Fibroblast of peridontal ligament (primary cell): ENCODE measurements around the gene AKR1C1.
"Not testable (repeated sequence)": the region's sequence is repeated elsewhere in the genome, so short reads cannot be mapped to it uniquely, and the experiment has no call there.

Experiments used
- DNase-seq: peaks from one replicate; pipeline ENCODE4 v3.0.0-alpha.2; 2010; ENCODE audit errors: extremely low read depth

The AKR1C1 gene

GRCh38 chr10:4947635-4948596 lies 15.3 kb upstream of the AKR1C1 start:
- peak; percentile 98 for DNase-seq

- not testable (repeated sequence) for DNase-seq
These were observed 11.6 kb upstream of the AKR1C1 start for GRCh38 chr10:4951512-4952162.

- DNase-seq = no peak
These were observed 9.8 kb upstream of the AKR1C1 start for GRCh38 chr10:4953405-4953804.

GRCh38 chr10:4956088-4956487 lies 7.1 kb upstream of the AKR1C1 start:
- DNase-seq = not testable (repeated sequence)

GRCh38 chr10:4956955-4957645 lies 6.1 kb upstream of the AKR1C1 start:
- not testable (repeated sequence) for DNase-seq

- not testable (repeated sequence) for DNase-seq
These were observed 1.7 kb upstream of the AKR1C1 start for GRCh38 chr10:4961558-4961957.

- DNase-seq = not testable (repeated sequence)
These were observed 907 bp upstream of the AKR1C1 start for GRCh38 chr10:4962308-4962707.

- DNase-seq = not testable (repeated sequence)
These were observed 570 bp downstream of the AKR1C1 start for GRCh38 chr10:4963815-4964154.

- not testable (repeated sequence) for DNase-seq
These were observed 2.5 kb downstream of the AKR1C1 start for GRCh38 chr10:4965763-4966162.

GRCh38 chr10:4967189-4967588 lies 4.0 kb downstream of the AKR1C1 start:
- not testable (repeated sequence) for DNase-seq

GRCh38 chr10:4969289-4969688 lies 6.1 kb downstream of the AKR1C1 start:
- DNase-seq = not testable (repeated sequence)

- not testable (repeated sequence) for DNase-seq
These were observed 7.1 kb downstream of the AKR1C1 start for GRCh38 chr10:4970362-4970761.

GRCh38 chr10:4972369-4973142 lies 9.3 kb downstream of the AKR1C1 start:
- not testable (repeated sequence) for DNase-seq

- not testable (repeated sequence) for DNase-seq
These were observed 10.1 kb downstream of the AKR1C1 start for GRCh38 chr10:4973294-4973693.

- DNase-seq = not testable (repeated sequence)
These were observed 11.2 kb downstream of the AKR1C1 start for GRCh38 chr10:4974400-4974799.

GRCh38 chr10:4977025-4977424 lies 13.8 kb downstream of the AKR1C1 start:
- no peak for DNase-seq

- no peak for DNase-seq
These were observed 15.7 kb downstream of the AKR1C1 start for GRCh38 chr10:4978870-4979269.

GRCh38 chr10:4980793-4981192 lies 17.6 kb downstream of the AKR1C1 start:
- no peak for DNase-seq

- peak; percentile 19 for DNase-seq
These were observed 18.7 kb downstream of the AKR1C1 start for GRCh38 chr10:4981722-4982471.

- DNase-seq = peak; percentile 15
These were observed 19.6 kb downstream of the AKR1C1 start for GRCh38 chr10:4982764-4983226.
